ENCODE results near the gene P2RX3. TPM values are rescaled to one million over a fixed set of nuclear protein-coding genes. Genes with fewer than 3 reads are reported as not detected.

Gene P2RX3
- total RNA-seq, 2 experiments from 2014 or later = not detected

DNA sequence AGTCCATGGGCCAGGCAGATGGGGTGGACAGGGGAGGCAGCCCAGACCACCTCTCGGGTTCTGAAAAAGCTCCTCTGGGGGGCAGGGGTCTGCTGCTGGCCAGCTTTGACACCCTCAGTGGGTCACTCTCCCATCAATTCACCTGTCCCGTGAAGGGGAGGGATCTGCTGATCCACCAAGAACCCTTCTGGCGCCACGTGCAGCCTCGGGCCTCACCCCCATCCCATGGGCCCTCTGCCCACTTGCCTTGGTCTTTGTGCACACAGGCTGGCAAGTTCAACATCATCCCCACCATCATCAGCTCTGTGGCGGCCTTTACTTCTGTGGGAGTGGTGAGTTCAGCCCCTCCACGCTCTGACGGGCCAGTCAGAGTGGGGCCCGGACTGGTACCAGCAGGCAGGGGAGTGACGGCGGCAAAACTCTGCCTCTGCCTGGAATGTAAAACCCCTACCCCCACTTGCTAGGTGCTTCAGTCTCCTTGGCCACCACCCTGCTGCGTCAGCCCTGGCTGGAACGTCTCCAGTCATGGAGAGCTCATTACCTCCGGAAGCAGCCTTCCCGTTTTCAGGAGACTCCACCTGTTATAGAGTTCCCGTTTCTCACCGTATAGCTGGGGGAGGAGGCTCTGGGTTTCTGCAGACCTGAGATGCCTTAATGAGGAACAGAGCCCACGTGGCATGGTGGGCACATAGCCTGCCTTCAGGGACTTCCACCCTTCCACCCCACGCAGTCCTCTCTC lies 30.1 kb downstream of the P2RX3 start:
- Histone ChIP-seq H3K4me2 (ENCODE audit: low read length) (no peak overlapping the region), H2AFZ (ENCODE audit: low read length) (no peak overlapping the region), H3K36me3 (ENCODE audit: insufficient read depth, low read length) (no peaks in the 10 kb centered on the region), H3K4me1 (ENCODE audit: insufficient read depth, low read length, poor library complexity, severe bottlenecking) (no peaks in the 10 kb centered on the region), H3K4me3 (ENCODE audit: low read depth, low read length, poor library complexity, severe bottlenecking) (no peak overlapping the region), H4K20me1 (ENCODE audit: insufficient read depth, low read length) (no peaks in the 10 kb centered on the region), H3K9me3 (ENCODE audit: low read length) (no peaks in the 10 kb centered on the region), H3K27ac (ENCODE audit: low read depth, low read length, poor library complexity, severe bottlenecking) (no peak overlapping the region), H3K9me2 (ENCODE audit: insufficient read depth, low read length) (no peaks in the 10 kb centered on the region), H3K79me2 (ENCODE audit: insufficient read depth, low read depth, low read length) (no peaks in the 10 kb centered on the region)
- intact Hi-C loops (cut with micrococcal nuclease; ENCODE audit: unreplicated experiment) = no loop called here
- DNase-seq (ENCODE audit: low spot score) = no peak
- ChIA-PET CTCF (ENCODE audit: unreplicated experiment) (no interaction called here), POLR2A (no interaction called here)
- no peak for TF ChIP-seq EZH2phosphoT487 (IDR thresholded peaks at IDR 0.05; ENCODE audit: borderline replicate concordance, low read depth, low read length)
- TF ChIP-seq, protein P1, sequence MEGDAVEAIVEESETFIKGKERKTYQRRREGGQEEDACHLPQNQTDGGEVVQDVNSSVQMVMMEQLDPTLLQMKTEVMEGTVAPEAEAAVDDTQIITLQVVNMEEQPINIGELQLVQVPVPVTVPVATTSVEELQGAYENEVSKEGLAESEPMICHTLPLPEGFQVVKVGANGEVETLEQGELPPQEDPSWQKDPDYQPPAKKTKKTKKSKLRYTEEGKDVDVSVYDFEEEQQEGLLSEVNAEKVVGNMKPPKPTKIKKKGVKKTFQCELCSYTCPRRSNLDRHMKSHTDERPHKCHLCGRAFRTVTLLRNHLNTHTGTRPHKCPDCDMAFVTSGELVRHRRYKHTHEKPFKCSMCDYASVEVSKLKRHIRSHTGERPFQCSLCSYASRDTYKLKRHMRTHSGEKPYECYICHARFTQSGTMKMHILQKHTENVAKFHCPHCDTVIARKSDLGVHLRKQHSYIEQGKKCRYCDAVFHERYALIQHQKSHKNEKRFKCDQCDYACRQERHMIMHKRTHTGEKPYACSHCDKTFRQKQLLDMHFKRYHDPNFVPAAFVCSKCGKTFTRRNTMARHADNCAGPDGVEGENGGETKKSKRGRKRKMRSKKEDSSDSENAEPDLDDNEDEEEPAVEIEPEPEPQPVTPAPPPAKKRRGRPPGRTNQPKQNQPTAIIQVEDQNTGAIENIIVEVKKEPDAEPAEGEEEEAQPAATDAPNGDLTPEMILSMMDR (conservative IDR thresholded peaks at IDR 0.05; ENCODE audit: low read length) = no peak
- BruUV-seq (replicated peaks) = no TSS peak

DNA sequence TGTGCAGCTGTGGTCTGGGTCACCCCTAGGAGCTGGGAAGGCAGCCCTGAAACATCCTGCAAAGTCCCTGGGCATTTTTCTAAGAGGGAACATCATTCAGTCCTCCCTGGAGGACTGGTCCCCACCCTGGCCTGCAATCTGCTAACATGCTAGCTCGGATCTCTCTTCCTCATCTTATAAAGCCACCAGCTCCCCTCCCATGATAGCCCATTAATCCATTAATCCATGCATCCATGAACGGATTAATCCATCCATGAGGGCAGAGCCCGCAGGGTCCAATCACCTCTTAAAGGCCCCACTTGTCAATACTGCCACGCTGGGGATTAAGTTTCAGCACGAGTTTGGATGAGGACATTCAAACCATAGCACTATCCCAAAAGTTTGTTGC lies 30.7 kb downstream of the P2RX3 start:
- CTCF ChIA-PET (ENCODE audit: unreplicated experiment) = no interaction called here

DNA sequence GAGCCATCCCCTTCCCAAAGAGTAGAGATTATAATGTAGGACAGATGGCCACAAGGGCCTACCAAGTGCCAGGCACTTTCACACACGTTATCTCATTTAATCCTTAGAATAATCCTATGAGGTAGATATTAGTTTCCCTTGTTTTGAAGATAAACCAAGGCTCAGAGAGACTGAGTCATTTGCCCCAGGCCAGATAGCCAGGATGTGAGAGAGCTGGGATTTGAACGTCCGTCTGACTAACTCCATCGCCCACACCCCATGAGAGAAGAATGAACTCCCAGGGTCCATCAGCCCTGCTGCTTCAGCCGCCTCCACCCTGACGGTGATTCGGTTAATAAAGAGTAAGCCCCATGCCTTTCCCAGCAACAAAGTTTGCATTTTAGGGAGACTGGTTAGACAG lies 32.1 kb downstream of the P2RX3 start:
- Histone ChIP-seq H3K9me3 (ENCODE audit: low read length) (no peaks in the 10 kb centered on the region), H3K4me2 (ENCODE audit: low read length) (no peak overlapping the region), H3K9me2 (ENCODE audit: insufficient read depth, low read length) (no peaks in the 10 kb centered on the region), H2AFZ (ENCODE audit: low read length) (no peak overlapping the region), H3K4me3 (ENCODE audit: low read depth, low read length, poor library complexity, severe bottlenecking) (no peak overlapping the region), H3K36me3 (ENCODE audit: insufficient read depth, low read length) (no peaks in the 10 kb centered on the region), H3K4me1 (ENCODE audit: insufficient read depth, low read length, poor library complexity, severe bottlenecking) (no peaks in the 10 kb centered on the region), H3K27ac (ENCODE audit: low read depth, low read length, poor library complexity, severe bottlenecking) (no peak overlapping the region), H3K79me2 (ENCODE audit: insufficient read depth, low read depth, low read length) (no peaks in the 10 kb centered on the region), H4K20me1 (ENCODE audit: insufficient read depth, low read length) (no peaks in the 10 kb centered on the region)
- BruUV-seq (replicated peaks) = no TSS peak
- no peak for TF ChIP-seq EZH2phosphoT487 (IDR thresholded peaks at IDR 0.05; ENCODE audit: borderline replicate concordance, low read depth, low read length)
- TF ChIP-seq, protein P1 (conservative IDR thresholded peaks at IDR 0.05; ENCODE audit: low read length) = no peak
- intact Hi-C loops (cut with micrococcal nuclease; ENCODE audit: unreplicated experiment) = no loop called here
- DNase-seq (ENCODE audit: low spot score) = no peak
- ChIA-PET CTCF (ENCODE audit: unreplicated experiment) (no interaction called here), POLR2A (no interaction called here)

More for the DNA sequence above, 30.7 kb downstream of the P2RX3 start:
- H3K4me1 ChIP-seq (ENCODE audit: insufficient read depth, low read length, poor library complexity, severe bottlenecking) = no peaks in the 10 kb centered on the region
- POLR2A ChIA-PET = no interaction called here
- H3K27ac ChIP-seq (ENCODE audit: low read depth, low read length, poor library complexity, severe bottlenecking) = no peak overlapping the region
- no peaks in the 10 kb centered on the region for H3K9me2 ChIP-seq (ENCODE audit: insufficient read depth, low read length)
- H3K79me2 ChIP-seq (ENCODE audit: insufficient read depth, low read depth, low read length) = no peaks in the 10 kb centered on the region
- no TSS peak for BruUV-seq (replicated peaks)
- no peaks in the 10 kb centered on the region for H4K20me1 ChIP-seq (ENCODE audit: insufficient read depth, low read length)
- H3K36me3 ChIP-seq (ENCODE audit: insufficient read depth, low read length) = no peaks in the 10 kb centered on the region
- H2AFZ ChIP-seq (ENCODE audit: low read length) = no peak overlapping the region
- TF ChIP-seq, protein P1 (conservative IDR thresholded peaks at IDR 0.05; ENCODE audit: low read length) = no peak
- no peak for TF ChIP-seq EZH2phosphoT487 (IDR thresholded peaks at IDR 0.05; ENCODE audit: borderline replicate concordance, low read depth, low read length)
- no peak overlapping the region for H3K4me2 ChIP-seq (ENCODE audit: low read length)
- no peak for DNase-seq (ENCODE audit: low spot score)
- H3K4me3 ChIP-seq (ENCODE audit: low read depth, low read length, poor library complexity, severe bottlenecking) = no peak overlapping the region
- no peaks in the 10 kb centered on the region for H3K9me3 ChIP-seq (ENCODE audit: low read length)
- intact Hi-C loops (cut with micrococcal nuclease; ENCODE audit: unreplicated experiment) = no loop called here
